Measurements from ENCODE around the gene HGFAC. TPM values are rescaled to one million over a fixed set of nuclear protein-coding genes. Genes with fewer than 3 reads are reported as not detected.

The HGFAC gene
- total RNA-seq, 1 donor from 2014 or later, result 1.0 TPM

DNA sequence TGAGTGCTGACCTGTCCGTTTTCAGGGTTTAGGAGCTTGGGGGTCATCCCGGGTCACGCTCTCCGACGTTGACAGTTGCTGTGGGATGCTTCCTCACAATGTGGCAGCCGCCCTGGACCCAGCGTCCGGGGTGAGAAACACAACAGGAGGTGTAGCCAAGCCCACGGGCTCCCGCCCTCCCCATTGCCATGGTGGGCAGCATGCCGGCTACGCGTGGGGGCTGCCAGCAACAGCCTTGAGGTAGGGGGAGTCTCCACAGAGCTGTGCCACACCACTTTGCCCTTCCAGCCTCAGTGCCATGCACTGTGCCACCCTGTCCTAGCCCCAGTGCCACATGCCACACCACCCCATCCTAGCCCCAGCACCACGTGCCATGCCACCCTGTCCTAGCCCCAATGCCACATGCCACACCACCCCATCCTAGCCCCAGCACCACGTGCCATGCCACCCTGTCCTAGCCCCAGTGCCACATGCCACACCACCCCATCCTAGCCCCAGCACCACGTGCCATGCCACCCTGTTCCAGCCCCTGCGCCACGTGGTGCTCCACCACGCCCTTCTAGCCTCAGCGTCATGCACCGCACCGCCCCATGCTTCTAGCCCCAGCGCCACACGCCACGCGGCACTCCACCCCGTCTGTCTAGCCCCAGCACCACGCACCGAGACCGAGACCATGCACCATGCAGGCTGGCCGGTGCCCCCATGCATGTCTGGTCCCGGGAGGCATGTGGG lies 8.5 kb upstream of the HGFAC start:
- no peak for ATAC-seq
- H3K4me1 ChIP-seq, result peaks cover 8% of the 10 kb centered on the region

GRCh38 chr4:3434881-3435685 lies 6.7 kb upstream of the HGFAC start:
- TF ChIP-seq, protein P1, sequence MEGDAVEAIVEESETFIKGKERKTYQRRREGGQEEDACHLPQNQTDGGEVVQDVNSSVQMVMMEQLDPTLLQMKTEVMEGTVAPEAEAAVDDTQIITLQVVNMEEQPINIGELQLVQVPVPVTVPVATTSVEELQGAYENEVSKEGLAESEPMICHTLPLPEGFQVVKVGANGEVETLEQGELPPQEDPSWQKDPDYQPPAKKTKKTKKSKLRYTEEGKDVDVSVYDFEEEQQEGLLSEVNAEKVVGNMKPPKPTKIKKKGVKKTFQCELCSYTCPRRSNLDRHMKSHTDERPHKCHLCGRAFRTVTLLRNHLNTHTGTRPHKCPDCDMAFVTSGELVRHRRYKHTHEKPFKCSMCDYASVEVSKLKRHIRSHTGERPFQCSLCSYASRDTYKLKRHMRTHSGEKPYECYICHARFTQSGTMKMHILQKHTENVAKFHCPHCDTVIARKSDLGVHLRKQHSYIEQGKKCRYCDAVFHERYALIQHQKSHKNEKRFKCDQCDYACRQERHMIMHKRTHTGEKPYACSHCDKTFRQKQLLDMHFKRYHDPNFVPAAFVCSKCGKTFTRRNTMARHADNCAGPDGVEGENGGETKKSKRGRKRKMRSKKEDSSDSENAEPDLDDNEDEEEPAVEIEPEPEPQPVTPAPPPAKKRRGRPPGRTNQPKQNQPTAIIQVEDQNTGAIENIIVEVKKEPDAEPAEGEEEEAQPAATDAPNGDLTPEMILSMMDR (IDR thresholded peaks at IDR 0.05), result no peak
- Histone ChIP-seq H3K27ac (no peak overlapping the region), H3K9me3 (no peaks in the 10 kb centered on the region), H3K4me1 (peaks cover 8% of the 10 kb centered on the region), H3K36me3 (peaks cover 29% of the 10 kb centered on the region), H3K4me3 (no peak overlapping the region), H3K27me3 (ENCODE audit: low read depth) (no peaks in the 10 kb centered on the region)
- DNase-seq (no peak), ATAC-seq (no peak)
- intact Hi-C loops (cut with DNase I), result no loop called here

More for the DNA sequence above, 8.5 kb upstream of the HGFAC start:
- Histone ChIP-seq H3K27me3 (ENCODE audit: low read depth) (no peaks in the 10 kb centered on the region), H3K9me3 (no peaks in the 10 kb centered on the region), H3K36me3 (peaks cover 45% of the 10 kb centered on the region), H3K4me3 (no peak overlapping the region), H3K27ac (no peak overlapping the region)
- no peak for DNase-seq
- intact Hi-C loops (cut with DNase I), result no loop called here
- TF ChIP-seq, protein P1 (IDR thresholded peaks at IDR 0.05), result no peak

- no peaks in the 10 kb centered on the region for H3K9me3 ChIP-seq
- TF ChIP-seq, protein P1 (IDR thresholded peaks at IDR 0.05), result no peak
- H3K27ac ChIP-seq, result no peak overlapping the region
- intact Hi-C loops (cut with DNase I), result no loop called here
- no peaks in the 10 kb centered on the region for H3K27me3 ChIP-seq (ENCODE audit: low read depth)
- no peak overlapping the region for H3K4me3 ChIP-seq
- DNase-seq (no peak), ATAC-seq (no peak)
- H3K36me3 ChIP-seq, result peaks cover 25% of the 10 kb centered on the region
- peaks cover 8% of the 10 kb centered on the region for H3K4me1 ChIP-seq
Measured at GRCh38 chr4:3435686-3435956, 6.1 kb upstream of the HGFAC start.

GRCh38 chr4:3436048-3436797 lies 5.5 kb upstream of the HGFAC start:
- no peak for DNase-seq
- Histone ChIP-seq H3K4me1 (peaks cover 8% of the 10 kb centered on the region), H3K27me3 (ENCODE audit: low read depth) (no peaks in the 10 kb centered on the region), H3K9me3 (no peaks in the 10 kb centered on the region), H3K36me3 (peaks cover 19% of the 10 kb centered on the region), H3K27ac (peak overlapping the region; percentile 31), H3K4me3 (no peak overlapping the region)
- TF ChIP-seq, protein P1 (IDR thresholded peaks at IDR 0.05), result no peak
- intact Hi-C loops (cut with DNase I), result no loop called here
- peak in 1 of 2 donors; percentile 2 for ATAC-seq

GRCh38 chr4:3436798-3437581 lies 4.8 kb upstream of the HGFAC start:
- intact Hi-C loops (cut with DNase I), result no loop called here
- H3K9me3 ChIP-seq, result no peaks in the 10 kb centered on the region
- peaks cover 8% of the 10 kb centered on the region for H3K4me1 ChIP-seq
- TF ChIP-seq, protein P1 (IDR thresholded peaks at IDR 0.05), result no peak
- ATAC-seq (peak; percentile 74 to 76), DNase-seq (no peak)
- peaks cover 11% of the 10 kb centered on the region for H3K36me3 ChIP-seq
- no peaks in the 10 kb centered on the region for H3K27me3 ChIP-seq (ENCODE audit: low read depth)
- H3K4me3 ChIP-seq, result no peak overlapping the region
- H3K27ac ChIP-seq, result peak overlapping the region; percentile 31
